Type B pancreatic cell (in vitro differentiated cells): ENCODE data around the gene SORD. TPM values are rescaled to one million over a fixed set of nuclear protein-coding genes. Genes with fewer than 3 reads are reported as not detected.
A peak's percentile ranks its signal among the peaks of the same experiment; 100 is the strongest.
"Not testable (repeated sequence)": the region's sequence is repeated elsewhere in the genome, so short reads cannot be mapped to it uniquely, and the experiment has no call there.

Experiments
- DNase-seq: peaks from one replicate; pipeline ENCODE4 v3.0.0; 2021; ENCODE audit warnings: mixed read lengths; ENCODE audit not compliant: unreplicated experiment; ENCODE audit errors: extremely low spot score
- H3K27ac Mint-ChIP-seq: 2 replicates; pipeline ENCODE4 v1.8.0; 2021; ENCODE audit warnings: mild to moderate bottlenecking, mixed read lengths
- H3K27me3 Mint-ChIP-seq: 2 replicates; pipeline ENCODE4 v1.8.0; 2021; ENCODE audit warnings: mixed read lengths
- H3K36me3 Mint-ChIP-seq: 2 replicates; pipeline ENCODE4 v1.8.0; 2021; ENCODE audit warnings: mixed read lengths
- H3K4me1 Mint-ChIP-seq: one replicate; pipeline ENCODE4 v1.8.0; 2021; ENCODE audit warnings: mixed read lengths; ENCODE audit not compliant: unreplicated experiment
- H3K4me3 Mint-ChIP-seq: 2 replicates; pipeline ENCODE4 v1.8.0; 2021; ENCODE audit warnings: mild to moderate bottlenecking, mixed read lengths
- H3K9me3 Mint-ChIP-seq: 2 replicates; pipeline ENCODE4 v1.8.0; 2021; ENCODE audit warnings: mixed read lengths
- total RNA-seq: library from RNA; stranded (reverse); gene quantifications from 2 replicates; pipeline ENCODE4 v1.2.1, GENCODE V29; 2021; ENCODE audit warnings: low replicate concordance
- TF ChIP-seq, protein P1 (sequence below): fragments of 200-600 bp; sonication (generic); conservative IDR thresholded peaks from 2 replicates; pipeline ENCODE4 v1.5.0; 2021; ENCODE audit warnings: antibody characterized with exemption, mild to moderate bottlenecking

SORD gene
- total RNA-seq, 1 donor from 2014 or later = 58.7 TPM

DNA sequence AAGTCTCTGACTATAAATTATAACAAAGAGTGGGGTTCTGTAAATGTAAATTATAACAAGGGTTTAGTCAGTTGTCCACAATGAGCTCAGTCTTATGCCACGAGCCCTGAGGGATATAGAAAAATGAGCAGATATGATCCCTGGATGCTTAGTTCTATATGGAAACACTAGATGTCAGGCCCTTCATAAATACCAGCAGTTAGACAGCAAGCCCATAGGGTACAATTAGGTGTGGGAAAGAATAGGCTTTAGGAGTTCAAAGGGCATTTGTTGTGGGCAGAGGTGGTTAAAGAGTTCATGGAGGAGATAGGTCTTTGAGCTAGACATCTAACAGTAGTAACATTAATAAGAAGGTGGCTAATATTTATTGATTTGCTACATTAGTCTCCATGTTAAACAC lies 21.3 kb downstream of the SORD start:
- not testable (repeated sequence) for H3K4me3 Mint-ChIP-seq, H3K27ac Mint-ChIP-seq, DNase-seq, H3K27me3 Mint-ChIP-seq, H3K9me3 Mint-ChIP-seq, H3K4me1 Mint-ChIP-seq
- H3K36me3 Mint-ChIP-seq = peaks cover 17% of the 10 kb centered on the region

GRCh38 chr15:45048449-45048793 lies 25.4 kb downstream of the SORD start:
- not testable (repeated sequence) for H3K27ac Mint-ChIP-seq, H3K4me1 Mint-ChIP-seq, H3K4me3 Mint-ChIP-seq, H3K27me3 Mint-ChIP-seq, DNase-seq
- H3K36me3 Mint-ChIP-seq = peaks cover 54% of the 10 kb centered on the region
- peaks cover 12% of the 10 kb centered on the region for H3K9me3 Mint-ChIP-seq

DNA sequence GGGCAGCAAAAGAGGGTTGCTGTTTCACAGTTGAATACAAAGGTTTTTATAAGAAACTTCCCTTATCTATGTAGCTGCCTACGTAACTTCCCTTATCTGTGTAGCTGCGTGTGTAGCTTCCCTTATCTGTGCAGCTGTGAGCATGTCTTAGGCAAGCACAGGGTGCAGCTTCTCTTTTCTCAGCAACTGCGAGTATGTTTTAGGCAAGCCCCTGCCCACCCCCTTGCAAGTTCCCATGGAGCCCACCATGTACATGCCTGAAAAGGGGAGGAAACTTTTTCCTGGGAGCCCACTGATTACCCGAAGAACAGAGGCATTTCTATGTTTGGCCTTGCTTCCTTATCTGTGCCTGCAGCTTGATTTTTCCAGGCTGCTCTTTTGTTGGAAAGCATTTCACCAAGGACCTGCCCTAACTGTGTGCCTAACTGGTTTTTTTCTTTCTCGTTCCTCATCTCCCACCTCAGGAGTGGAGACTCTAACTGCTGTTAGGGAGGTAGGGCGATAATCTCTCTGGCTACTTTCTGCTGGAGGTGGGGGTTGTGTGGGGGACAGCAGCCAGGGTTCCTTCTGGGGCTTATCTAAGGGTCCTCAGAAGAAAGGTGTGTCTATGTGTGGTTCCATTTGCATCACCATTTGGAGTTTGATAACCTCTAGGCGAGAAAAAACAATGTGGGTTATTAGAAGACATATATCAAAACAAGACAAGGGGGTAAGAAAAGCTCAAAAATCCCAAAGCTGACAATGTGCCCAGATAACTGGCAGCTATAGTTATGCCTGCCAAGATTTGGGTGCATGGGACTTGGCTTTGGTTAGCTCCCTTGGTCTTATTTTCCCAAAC lies 26.0 kb downstream of the SORD start:
- no peaks in the 10 kb centered on the region for H3K27me3 Mint-ChIP-seq
- TF ChIP-seq, protein P1, sequence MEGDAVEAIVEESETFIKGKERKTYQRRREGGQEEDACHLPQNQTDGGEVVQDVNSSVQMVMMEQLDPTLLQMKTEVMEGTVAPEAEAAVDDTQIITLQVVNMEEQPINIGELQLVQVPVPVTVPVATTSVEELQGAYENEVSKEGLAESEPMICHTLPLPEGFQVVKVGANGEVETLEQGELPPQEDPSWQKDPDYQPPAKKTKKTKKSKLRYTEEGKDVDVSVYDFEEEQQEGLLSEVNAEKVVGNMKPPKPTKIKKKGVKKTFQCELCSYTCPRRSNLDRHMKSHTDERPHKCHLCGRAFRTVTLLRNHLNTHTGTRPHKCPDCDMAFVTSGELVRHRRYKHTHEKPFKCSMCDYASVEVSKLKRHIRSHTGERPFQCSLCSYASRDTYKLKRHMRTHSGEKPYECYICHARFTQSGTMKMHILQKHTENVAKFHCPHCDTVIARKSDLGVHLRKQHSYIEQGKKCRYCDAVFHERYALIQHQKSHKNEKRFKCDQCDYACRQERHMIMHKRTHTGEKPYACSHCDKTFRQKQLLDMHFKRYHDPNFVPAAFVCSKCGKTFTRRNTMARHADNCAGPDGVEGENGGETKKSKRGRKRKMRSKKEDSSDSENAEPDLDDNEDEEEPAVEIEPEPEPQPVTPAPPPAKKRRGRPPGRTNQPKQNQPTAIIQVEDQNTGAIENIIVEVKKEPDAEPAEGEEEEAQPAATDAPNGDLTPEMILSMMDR = no peak
- no peak overlapping the region for H3K27ac Mint-ChIP-seq
- no peak for DNase-seq
- H3K36me3 Mint-ChIP-seq = peaks cover 54% of the 10 kb centered on the region
- no peaks in the 10 kb centered on the region for H3K4me1 Mint-ChIP-seq
- H3K9me3 Mint-ChIP-seq = peaks cover 12% of the 10 kb centered on the region
- H3K4me3 Mint-ChIP-seq = no peak overlapping the region

DNA sequence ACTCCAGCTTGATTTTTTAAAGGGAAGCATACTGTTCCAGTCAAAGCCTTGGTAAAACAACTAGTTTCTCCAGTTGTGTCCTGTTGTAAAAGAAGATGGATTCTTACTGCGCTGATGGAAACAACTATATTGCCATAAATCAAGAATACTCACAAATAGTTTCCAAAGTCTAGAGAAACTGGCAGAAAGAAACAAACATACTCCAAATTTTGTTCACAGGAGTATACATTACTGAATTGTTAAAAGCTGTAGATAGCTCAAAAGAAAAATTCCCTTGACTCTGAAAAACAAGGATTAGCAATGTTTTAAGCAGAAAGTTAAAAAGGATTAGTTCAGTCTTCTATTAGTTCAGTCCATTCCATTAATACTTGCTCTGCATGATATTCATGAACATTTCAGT lies 27.6 kb downstream of the SORD start:
- peaks cover 12% of the 10 kb centered on the region for H3K9me3 Mint-ChIP-seq
- TF ChIP-seq, protein P1 = no peak
- H3K36me3 Mint-ChIP-seq = peaks cover 54% of the 10 kb centered on the region
- DNase-seq = no peak
- no peak overlapping the region for H3K27ac Mint-ChIP-seq
- H3K4me3 Mint-ChIP-seq = no peak overlapping the region
- H3K4me1 Mint-ChIP-seq = no peaks in the 10 kb centered on the region
- no peaks in the 10 kb centered on the region for H3K27me3 Mint-ChIP-seq

- not testable (repeated sequence) for DNase-seq, H3K27me3 Mint-ChIP-seq, H3K4me3 Mint-ChIP-seq, H3K4me1 Mint-ChIP-seq, H3K27ac Mint-ChIP-seq
- peaks cover 12% of the 10 kb centered on the region for H3K9me3 Mint-ChIP-seq
- peaks cover 57% of the 10 kb centered on the region for H3K36me3 Mint-ChIP-seq
Measured at GRCh38 chr15:45052676-45053075, 29.7 kb downstream of the SORD start.

GRCh38 chr15:45058690-45059675 lies 36.0 kb downstream of the SORD start:
- H3K27ac Mint-ChIP-seq = peak overlapping the region; percentile 39
- not testable (repeated sequence) for H3K27me3 Mint-ChIP-seq, H3K4me1 Mint-ChIP-seq, H3K9me3 Mint-ChIP-seq, H3K4me3 Mint-ChIP-seq, DNase-seq
- peaks cover 28% of the 10 kb centered on the region for H3K36me3 Mint-ChIP-seq

GRCh38 chr15:45062301-45062700 lies 39.3 kb downstream of the SORD start:
- peaks cover 32% of the 10 kb centered on the region for H3K36me3 Mint-ChIP-seq
- H3K9me3 Mint-ChIP-seq, DNase-seq, H3K4me1 Mint-ChIP-seq, H3K4me3 Mint-ChIP-seq, H3K27ac Mint-ChIP-seq, H3K27me3 Mint-ChIP-seq: not testable (repeated sequence)

DNA sequence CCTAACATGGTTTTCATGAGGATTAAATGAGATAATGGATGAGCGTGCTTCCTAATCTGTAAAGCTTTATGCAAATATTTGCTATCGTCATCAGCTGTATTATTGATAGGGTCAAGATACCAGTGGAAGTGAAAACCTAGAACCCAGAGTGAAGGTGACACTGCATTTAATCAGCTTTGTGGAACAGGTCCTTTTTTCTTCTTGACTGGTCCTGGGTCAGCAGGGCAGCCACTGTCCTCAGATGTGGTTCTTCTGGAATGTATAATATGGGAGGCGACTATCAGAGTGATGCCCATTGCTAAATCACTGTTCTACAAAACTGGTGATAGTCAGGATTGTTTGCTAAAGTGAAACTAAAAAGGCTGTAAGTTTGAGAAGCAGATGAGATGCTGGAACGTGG lies 41.4 kb downstream of the SORD start:
- Mint-ChIP-seq H3K27ac (peak overlapping the region; percentile 88), H3K36me3 (peaks cover 26% of the 10 kb centered on the region), H3K27me3 (no peaks in the 10 kb centered on the region), H3K4me1 (no peaks in the 10 kb centered on the region), H3K9me3 (peaks cover 4% of the 10 kb centered on the region), H3K4me3 (no peak overlapping the region)
- DNase-seq = no peak
- TF ChIP-seq, protein P1 = no peak

- not testable (repeated sequence) for H3K4me1 Mint-ChIP-seq
Measured at GRCh38 chr15:45069942-45070360, 47.0 kb downstream of the SORD start.

DNA sequence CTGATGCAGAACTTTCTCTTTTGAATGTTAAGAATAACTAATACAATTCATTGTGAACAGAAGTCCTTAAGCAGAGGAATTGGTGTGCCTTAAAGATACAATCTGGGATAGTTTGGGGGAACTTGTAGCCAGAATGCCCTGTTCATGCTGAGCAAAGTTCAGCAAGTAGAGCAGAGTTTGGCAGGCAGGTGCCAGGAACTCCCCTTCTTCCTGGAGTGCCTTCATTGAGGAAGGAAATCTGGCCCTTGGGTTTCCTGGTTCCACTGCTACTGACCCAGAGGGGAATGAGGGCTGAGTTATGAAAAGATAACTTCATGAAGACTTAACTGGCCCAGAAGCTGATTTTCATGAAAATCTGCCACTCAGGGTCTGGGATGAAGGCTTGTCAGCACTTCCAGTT lies 50.6 kb downstream of the SORD start:
- H3K27ac Mint-ChIP-seq, DNase-seq, H3K4me1 Mint-ChIP-seq, H3K27me3 Mint-ChIP-seq, H3K36me3 Mint-ChIP-seq, H3K4me3 Mint-ChIP-seq, H3K9me3 Mint-ChIP-seq: not testable (repeated sequence)

More at GRCh38 chr15:45069942-45070360, 47.0 kb downstream of the SORD start:
- H3K4me3 Mint-ChIP-seq, H3K27me3 Mint-ChIP-seq, H3K27ac Mint-ChIP-seq, H3K9me3 Mint-ChIP-seq, H3K36me3 Mint-ChIP-seq, DNase-seq: not testable (repeated sequence)
